Thoracic aorta (tissue), 2 donors: Measurements from ENCODE around the gene LRRC49. TPM values are rescaled to one million over a fixed set of nuclear protein-coding genes. Genes with fewer than 3 reads are reported as not detected.
"Not testable (repeated sequence)": the region's sequence is repeated elsewhere in the genome, so short reads cannot be mapped to it uniquely, and the experiment has no call there.

Experiments used
- ATAC-seq: fragments of 150-250 bp; one replicate; pipeline ENCODE4 v1.8.0; 2017; ENCODE audit warnings: low read depth; ENCODE audit not compliant: insufficient number of reproducible peaks, low FRiP score
- DNase-seq: peaks from one replicate; pipeline ENCODE4 v3.0.0-alpha.2; 2020; ENCODE audit warnings: low spot score
- H3K27ac ChIP-seq, 2 donors: fragments of 200-600 bp; sonication (generic); 1 replicate in 1 of 2; 2 replicates in 1 of 2; pipeline ENCODE4 v1.5.1; 2016; ENCODE audit warnings: mild to moderate bottlenecking in 2 of 2, moderate library complexity in 2 of 2
- H3K27me3 ChIP-seq: fragments of 200-600 bp; sonication (generic); replicated peaks from 2 replicates; pipeline ENCODE4 v1.6.0; 2016; ENCODE audit warnings: mild to moderate bottlenecking; ENCODE audit not compliant: insufficient read depth
- H3K36me3 ChIP-seq: fragments of 200-600 bp; sonication (generic); one replicate; pipeline ENCODE4 v1.5.1; 2016
- H3K4me1 ChIP-seq, 2 donors: fragments of 200-600 bp; sonication (generic); 1 replicate in 1 of 2; 2 replicates in 1 of 2; pipeline versions ENCODE4 v1.5.1 to v1.6.0; 2016; ENCODE audit warnings: low read depth in 2 of 2, mild to moderate bottlenecking in 1 of 2; ENCODE audit not compliant: control insufficient read depth in 1 of 2
- H3K4me3 ChIP-seq: fragments of 200-600 bp; sonication (generic); 2 replicates; pipeline ENCODE4 v1.5.1; 2016; ENCODE audit warnings: mild to moderate bottlenecking
- H3K9me3 ChIP-seq: fragments of 200-600 bp; sonication (generic); 2 replicates; pipeline ENCODE4 v1.5.1; 2016
- total RNA-seq, 2 donors: library from RNA; depleted of rRNA; stranded (reverse); fragments of >200 nt; gene quantifications; one replicate each; pipeline versions ENCODE4 v1.1.0 to v1.2.3, GENCODE V29; 2016
- TF ChIP-seq, protein P1 (sequence below): fragments of 200-600 bp; sonication (generic); IDR thresholded peaks from one replicate; pipeline ENCODE4 v1.5.1; 2019; ENCODE audit warnings: antibody characterized with exemption

Gene LRRC49
- total RNA-seq, 2 donors from 2014 or later: 8.9 to 9.4 TPM

DNA sequence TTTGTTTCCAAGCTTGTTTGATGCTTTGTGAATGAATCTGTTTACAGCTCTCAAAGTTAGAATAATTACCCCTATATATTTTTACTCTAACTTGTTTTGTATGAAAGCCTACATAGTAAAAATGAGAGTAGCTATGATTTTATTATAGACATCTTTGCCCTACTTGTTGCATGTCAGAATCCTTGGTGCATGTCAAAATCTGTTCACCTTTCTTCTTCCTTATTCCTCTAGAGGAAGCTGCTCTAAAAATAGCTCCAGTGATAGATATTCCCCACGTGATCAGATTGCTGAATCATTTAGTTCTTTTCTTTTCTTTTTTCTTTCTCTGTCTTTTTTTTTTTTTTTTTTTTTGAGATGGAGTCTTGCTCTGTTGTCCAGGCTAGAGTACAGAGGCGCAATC lies 39.8 kb downstream of the LRRC49 start:
- Histone ChIP-seq H3K9me3 (no peaks in the 10 kb centered on the region), H3K4me1 (no peaks in the 10 kb centered on the region), H3K27me3 (no peaks in the 10 kb centered on the region), H3K36me3 (peaks cover 5% of the 10 kb centered on the region), H3K4me3 (no peak overlapping the region), H3K27ac (no peak overlapping the region)
- ATAC-seq (no peak), DNase-seq (no peak)
- TF ChIP-seq, protein P1, sequence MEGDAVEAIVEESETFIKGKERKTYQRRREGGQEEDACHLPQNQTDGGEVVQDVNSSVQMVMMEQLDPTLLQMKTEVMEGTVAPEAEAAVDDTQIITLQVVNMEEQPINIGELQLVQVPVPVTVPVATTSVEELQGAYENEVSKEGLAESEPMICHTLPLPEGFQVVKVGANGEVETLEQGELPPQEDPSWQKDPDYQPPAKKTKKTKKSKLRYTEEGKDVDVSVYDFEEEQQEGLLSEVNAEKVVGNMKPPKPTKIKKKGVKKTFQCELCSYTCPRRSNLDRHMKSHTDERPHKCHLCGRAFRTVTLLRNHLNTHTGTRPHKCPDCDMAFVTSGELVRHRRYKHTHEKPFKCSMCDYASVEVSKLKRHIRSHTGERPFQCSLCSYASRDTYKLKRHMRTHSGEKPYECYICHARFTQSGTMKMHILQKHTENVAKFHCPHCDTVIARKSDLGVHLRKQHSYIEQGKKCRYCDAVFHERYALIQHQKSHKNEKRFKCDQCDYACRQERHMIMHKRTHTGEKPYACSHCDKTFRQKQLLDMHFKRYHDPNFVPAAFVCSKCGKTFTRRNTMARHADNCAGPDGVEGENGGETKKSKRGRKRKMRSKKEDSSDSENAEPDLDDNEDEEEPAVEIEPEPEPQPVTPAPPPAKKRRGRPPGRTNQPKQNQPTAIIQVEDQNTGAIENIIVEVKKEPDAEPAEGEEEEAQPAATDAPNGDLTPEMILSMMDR: no peak

GRCh38 chr15:70933411-70933810 lies 40.8 kb downstream of the LRRC49 start:
- TF ChIP-seq, protein P1: no peak
- Histone ChIP-seq H3K27ac (no peak overlapping the region), H3K9me3 (no peaks in the 10 kb centered on the region), H3K4me3 (no peak overlapping the region), H3K4me1 (no peaks in the 10 kb centered on the region), H3K36me3 (peaks cover 5% of the 10 kb centered on the region), H3K27me3 (no peaks in the 10 kb centered on the region)
- ATAC-seq (no peak), DNase-seq (no peak)

DNA sequence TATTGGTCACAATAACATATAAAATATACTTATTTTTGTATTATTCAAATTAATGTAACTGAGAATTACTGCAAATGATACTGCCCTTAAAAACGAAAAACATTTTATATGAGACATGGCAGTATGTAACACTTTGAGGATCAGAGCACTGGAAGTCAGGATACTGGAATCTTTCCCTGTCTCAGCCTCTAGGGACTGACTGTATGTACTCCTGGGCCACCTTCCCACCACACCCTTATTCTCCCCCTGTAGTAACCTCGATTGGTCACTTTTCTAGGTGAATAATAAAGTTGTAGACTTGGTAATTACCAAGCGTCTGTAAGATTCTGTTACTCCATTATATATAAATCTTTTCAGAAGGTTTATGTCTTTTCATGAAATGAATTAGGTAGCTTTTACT lies 43.0 kb downstream of the LRRC49 start:
- no peaks in the 10 kb centered on the region for H3K4me1 ChIP-seq
- no peaks in the 10 kb centered on the region for H3K36me3 ChIP-seq
- H3K27me3 ChIP-seq: no peaks in the 10 kb centered on the region
- no peaks in the 10 kb centered on the region for H3K9me3 ChIP-seq
- DNase-seq (no peak), ATAC-seq (no peak)
- H3K4me3 ChIP-seq: no peak overlapping the region
- TF ChIP-seq, protein P1: no peak
- H3K27ac ChIP-seq: no peak overlapping the region

DNA sequence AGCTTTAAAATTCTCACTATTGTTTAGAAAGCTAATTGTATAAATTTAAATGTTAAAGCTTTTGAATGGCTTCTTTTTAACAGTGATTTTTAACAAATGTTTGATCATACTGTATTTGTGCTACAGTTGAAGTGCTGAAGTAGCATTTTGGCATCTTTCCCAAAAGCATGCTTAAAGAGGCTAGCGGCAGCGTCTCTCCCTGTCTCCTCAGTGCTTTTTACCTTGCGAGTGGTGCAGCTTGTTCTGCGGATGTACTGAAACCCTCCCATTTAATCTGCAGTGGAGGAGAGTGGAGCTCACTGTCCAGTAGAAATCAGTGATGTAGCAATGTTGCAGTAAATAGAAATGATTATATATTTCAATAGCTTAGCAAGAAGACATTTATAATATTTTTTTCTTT lies 43.7 kb downstream of the LRRC49 start:
- TF ChIP-seq, protein P1: no peak
- no peaks in the 10 kb centered on the region for H3K4me1 ChIP-seq
- H3K36me3 ChIP-seq: no peaks in the 10 kb centered on the region
- no peaks in the 10 kb centered on the region for H3K27me3 ChIP-seq
- no peak overlapping the region for H3K4me3 ChIP-seq
- ATAC-seq: no peak
- H3K27ac ChIP-seq: no peak overlapping the region
- no peak for DNase-seq
- no peaks in the 10 kb centered on the region for H3K9me3 ChIP-seq

DNA sequence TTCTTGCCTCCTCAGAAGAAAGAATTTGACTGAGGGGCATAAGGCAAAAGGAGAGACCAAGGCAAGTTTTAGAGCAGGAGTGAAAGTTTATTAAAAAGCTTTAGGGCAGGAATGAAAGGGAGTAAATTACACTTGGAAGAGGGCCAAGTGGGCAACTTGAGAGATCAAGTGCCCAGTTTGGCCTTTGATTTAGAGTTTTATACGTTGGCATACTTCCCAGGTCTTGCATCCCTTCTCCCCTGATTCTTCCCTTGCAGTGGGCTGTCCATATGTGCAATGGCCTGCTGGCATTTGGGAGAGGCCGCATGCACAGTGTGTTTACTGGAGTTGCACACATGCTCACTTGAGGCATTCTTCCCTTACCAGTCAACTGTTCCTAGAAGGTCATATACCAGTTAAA lies 50.7 kb downstream of the LRRC49 start:
- not testable (repeated sequence) for H3K9me3 ChIP-seq, H3K27ac ChIP-seq, ATAC-seq, H3K4me3 ChIP-seq, DNase-seq, H3K36me3 ChIP-seq, H3K4me1 ChIP-seq, H3K27me3 ChIP-seq
